IMR-90 (cell line): Measurements from ENCODE around the gene FBXL14. TPM values are rescaled to one million over a fixed set of nuclear protein-coding genes. Genes with fewer than 3 reads are reported as not detected.

Experiments used
- ATAC-seq: fragments of 200-7000 bp; cut with Tn5 transposase; 2 replicates; pipeline ENCODE4 v1.9.1; 2020; ENCODE audit warnings: low read depth, mild to moderate bottlenecking, moderate library complexity
- BruUV-seq: library from RNA; stranded (reverse); fragments of 400-500 nt; replicated peaks from 2 replicates; lab custom pipeline; 2021; lab: Mats Ljungman, UMichigan
- CTCF ChIA-PET: fragments of 300-600 bp; formaldehyde crosslinking; extraction: SDS; loops from one replicate; lab custom pipeline; 2021; ENCODE audit warnings: antibody characterized with exemption; lab: Yijun Ruan, JAX
- POLR2A ChIA-PET: fragments of 300-600 bp; sonication (Branson Sonifier 250); formaldehyde crosslinking; loops from one replicate; lab custom pipeline; 2022; ENCODE audit warnings: antibody characterized with exemption; ENCODE audit not compliant: unreplicated experiment; lab: Charles Lee
- DNase-seq: peaks from one replicate; pipeline ENCODE4 v3.0.0; 2013
- H2AFZ ChIP-seq: replicated peaks from 2 replicates; pipeline ENCODE3; 2013; ENCODE audit warnings: low read length, mild to moderate bottlenecking; ENCODE audit not compliant: poor library complexity
- H2AK5ac ChIP-seq: 2 replicates; pipeline ENCODE4 v1.6.1; 2013; ENCODE audit warnings: low read depth, low read length, inconsistent platforms
- H2AK9ac ChIP-seq: replicated peaks from 2 replicates; pipeline ENCODE3; 2013; ENCODE audit warnings: mild to moderate bottlenecking, low read depth, low read length, moderate library complexity; ENCODE audit not compliant: poor library complexity
- H2BK120ac ChIP-seq: 2 replicates; pipeline ENCODE4 v1.6.1; 2013; ENCODE audit warnings: low read depth, low read length, inconsistent platforms
- H2BK15ac ChIP-seq: 3 replicates; pipeline ENCODE4 v1.6.1; 2013; ENCODE audit warnings: low read depth, low read length, inconsistent platforms
- H2BK20ac ChIP-seq: 2 replicates; pipeline ENCODE4 v1.6.1; 2013; ENCODE audit warnings: low read depth, mild to moderate bottlenecking, inconsistent platforms, low read length, moderate library complexity
- H2BK5ac ChIP-seq: 2 replicates; pipeline ENCODE4 v1.6.1; 2013; ENCODE audit warnings: mild to moderate bottlenecking, low read depth, low read length, inconsistent platforms; ENCODE audit not compliant: poor library complexity, severe bottlenecking
- H3K14ac ChIP-seq: replicated peaks from 2 replicates; pipeline ENCODE4 v1.6.1; 2013; ENCODE audit warnings: low read depth, low read length, inconsistent platforms
- H3K18ac ChIP-seq: 2 replicates; pipeline ENCODE4 v1.6.1; 2013; ENCODE audit warnings: low read depth, low read length, control low read depth
- H3K23ac ChIP-seq: 2 replicates; pipeline ENCODE4 v1.6.1; 2013; ENCODE audit warnings: low read depth, low read length, inconsistent platforms
- H3K27ac ChIP-seq: 2 replicates; pipeline ENCODE4 v1.5.1; 2013; ENCODE audit warnings: mild to moderate bottlenecking, control low read depth, low read length; ENCODE audit not compliant: insufficient read depth
- H3K27me3 ChIP-seq: 2 replicates; pipeline ENCODE4 v1.6.1; 2013; ENCODE audit warnings: low read length; ENCODE audit not compliant: control insufficient read depth, insufficient read depth
- H3K36me3 ChIP-seq: 2 replicates; pipeline ENCODE4 v1.6.1; 2013; ENCODE audit warnings: low read length, mixed read lengths; ENCODE audit not compliant: control insufficient read depth, insufficient read depth
- H3K4ac ChIP-seq: 2 replicates; pipeline ENCODE4 v1.6.1; 2013; ENCODE audit warnings: low read depth, low read length, inconsistent platforms
- H3K4me1 ChIP-seq: 2 replicates; pipeline ENCODE4 v1.6.1; 2013; ENCODE audit warnings: low read length, mixed read lengths; ENCODE audit not compliant: control insufficient read depth, insufficient read depth
- H3K4me2 ChIP-seq: 2 replicates; pipeline ENCODE4 v1.6.1; 2013; ENCODE audit warnings: low read depth, mild to moderate bottlenecking, control low read depth, low read length, moderate library complexity
- H3K4me3 ChIP-seq: 2 replicates; pipeline ENCODE4 v1.5.1; 2013; ENCODE audit warnings: low read depth, mild to moderate bottlenecking, control low read depth, low read length, moderate library complexity; ENCODE audit not compliant: insufficient read depth
- H3K56ac ChIP-seq: 2 replicates; pipeline ENCODE4 v1.6.1; 2013; ENCODE audit warnings: low read length, inconsistent platforms; ENCODE audit not compliant: insufficient read depth; ENCODE audit errors: extremely low read depth
- H3K79me1 ChIP-seq, 2 experiments: 2 replicates each; pipeline ENCODE4 v1.6.1; 2013; ENCODE audit warnings: low read length in 2 of 2, inconsistent platforms in 1 of 2, low read depth in 1 of 2
- H3K9ac ChIP-seq: 2 replicates; pipeline ENCODE4 v1.6.1; 2013; ENCODE audit warnings: low read depth, low read length, control low read depth
- H3K9me1 ChIP-seq: 2 replicates; pipeline ENCODE4 v1.6.1; 2013; ENCODE audit warnings: low read length, inconsistent platforms; ENCODE audit not compliant: insufficient read depth
- H3K9me3 ChIP-seq: 2 replicates; pipeline ENCODE4 v1.6.1; 2013; ENCODE audit warnings: low read length; ENCODE audit not compliant: control insufficient read depth, insufficient read depth
- H4K20me1 ChIP-seq: 2 replicates; pipeline ENCODE4 v1.6.1; 2013; ENCODE audit warnings: low read length, inconsistent platforms; ENCODE audit not compliant: insufficient read depth
- H4K5ac ChIP-seq: 2 replicates; pipeline ENCODE4 v1.6.1; 2013; ENCODE audit warnings: mild to moderate bottlenecking, low read depth, low read length, control low read depth
- H4K8ac ChIP-seq, 2 experiments: 2 replicates each; pipeline ENCODE4 v1.6.1; 2013; ENCODE audit warnings: low read depth in 2 of 2, low read length in 2 of 2, control low read depth in 1 of 2, inconsistent platforms in 1 of 2
- H4K91ac ChIP-seq: 2 replicates; pipeline ENCODE4 v1.6.1; 2013; ENCODE audit warnings: low read depth, low read length, inconsistent platforms; ENCODE audit not compliant: insufficient read depth
- MAZ ChIP-seq: IDR thresholded peaks from 2 replicates; pipeline ENCODE4 v1.6.1; 2012; ENCODE audit warnings: low read depth, mild to moderate bottlenecking, low read length, improper control_type of control experiment, moderate library complexity, borderline replicate concordance
- POLR2A ChIP-seq: IDR thresholded peaks from 2 replicates; pipeline ENCODE4 v1.6.1; 2012; ENCODE audit warnings: mild to moderate bottlenecking, low read depth, low read length
- WGBS, 2 experiments: methylation state at CpG; one replicate each; pipeline versions ENCODE4 v1.1.5 to v1.1.7; 2013; ENCODE audit warnings: missing lambda C conversion rate in 2 of 2; ENCODE audit not compliant: insufficient read length in 1 of 2; ENCODE audit errors: extremely low coverage in 2 of 2; 5-methylcytosine and 5-hydroxymethylcytosine counted together
- dilution Hi-C: fragments of 300-500 bp; cut with HindIII; formaldehyde crosslinking; loops from one replicate; pipeline ENCODE4 v1.14.3; 2018; ENCODE audit warnings: low sequenced_read_pairs; ENCODE audit not compliant: unreplicated experiment
- in situ Hi-C: fragments of 300-500 bp; cut with MboI; formaldehyde crosslinking; loops from 3 replicates; pipeline ENCODE4 v1.14.3; 2019; ENCODE audit warnings: low sequenced_read_pairs, inconsistent platforms, mixed read lengths
- intact Hi-C: fragments of 100-400 bp; cut with micrococcal nuclease; formaldehyde crosslinking; loops from 2 replicates; pipeline ENCODE4 v1.10.0; 2022
- polyA plus RNA-seq, 3 experiments: library from polyadenylated mRNA; depleted of rRNA; stranded (reverse); fragments of >200 nt; gene quantifications; 2 replicates each; pipeline ENCODE4 v1.2.3, GENCODE V29; 2012; ENCODE audit warnings: low replicate concordance in 1 of 3
- total RNA-seq: library from RNA; depleted of rRNA; stranded (reverse); fragments of >200 nt; gene quantifications from 2 replicates; pipeline ENCODE4 v1.2.3, GENCODE V29; 2012

Gene FBXL14
- total and polyA plus RNA-seq, 2 of the 4 experiments (the other 2 are of a cell fraction), result 4.7 to 7.3 TPM

DNA sequence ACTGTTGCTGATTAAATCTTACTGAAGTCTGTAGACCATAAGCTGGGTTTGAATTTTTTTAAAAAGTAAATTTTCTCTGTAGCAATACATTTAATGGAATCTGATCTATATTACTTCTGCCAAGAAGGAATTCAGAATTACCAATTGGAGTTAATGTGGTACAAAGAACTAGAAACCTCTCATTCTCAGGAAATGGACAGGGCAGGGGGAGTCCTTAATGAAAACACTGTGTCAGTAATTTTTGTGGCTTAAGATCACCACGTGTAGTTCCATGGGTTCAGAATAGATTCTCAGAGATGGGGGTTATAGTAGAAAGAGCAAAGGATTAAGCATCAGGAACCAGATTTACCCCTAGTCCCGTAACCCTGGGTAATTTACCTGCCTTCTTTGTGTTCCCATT is 30.3 kb downstream of the FBXL14 start:
- Histone ChIP-seq H3K4me3 (no peak overlapping the region), H3K4me1 (peaks cover 12% of the 10 kb centered on the region), H3K9me3 (no peaks in the 10 kb centered on the region), H3K27ac (no peak overlapping the region), H4K91ac (no peak overlapping the region), H3K14ac (no peak overlapping the region), H2BK20ac (no peak overlapping the region), H3K9ac (no peak overlapping the region), H2BK15ac (no peak overlapping the region), H4K5ac (no peak overlapping the region), H2BK5ac (no peak overlapping the region), H3K36me3 (no peaks in the 10 kb centered on the region; the same call in 1 of the 2 replicates), H3K4ac (no peak overlapping the region), H2BK120ac (no peak overlapping the region), H3K56ac (no peak overlapping the region), H4K8ac (no peak overlapping the region), H3K23ac (no peak overlapping the region), H2AK9ac (no peak overlapping the region), H3K79me1 (peaks cover 41 to 85% of the 10 kb centered on the region in 2 experiments), H3K18ac (no peak overlapping the region), H3K9me1 (peaks cover 22% of the 10 kb centered on the region), H3K27me3 (no peaks in the 10 kb centered on the region), H3K4me2 (no peak overlapping the region), H4K20me1 (peaks cover 56% of the 10 kb centered on the region), H2AFZ (no peak overlapping the region), H2AK5ac (no peak overlapping the region)
- WGBS, 2 experiments, result 67% methylated on average over 1 of the region's 2 CpGs; no CpG with 5 or more reads in 1 of the 2 experiments
- BruUV-seq, result no TSS peak
- ChIA-PET CTCF (interaction anchor here (1.0 kb wide), 1 partner anchor 32 kb away, joined by 3 read pairs; no protein-coding TSS in a partner anchor), POLR2A (no interaction called here)
- intact Hi-C loops, result no loop called here
- ATAC-seq (no peak), DNase-seq (no peak)
- dilution Hi-C loops, result loop anchor here (25.0 kb wide), 1 partner anchor 452 kb away; no protein-coding TSS in a partner anchor
- in situ Hi-C loops, result no loop called here
- TF ChIP-seq POLR2A (no peak), MAZ (no peak)
